MM.1S (cell line): ENCODE results near the gene CBFA2T2.
"Not testable (repeated sequence)": the region's sequence is repeated elsewhere in the genome, so short reads cannot be mapped to it uniquely, and the experiment has no call there.

Experiments
- DNase-seq: peaks from one replicate; pipeline ENCODE4 v3.0.0-alpha.2; 2015
- H2AFZ ChIP-seq: fragments of 300-600 bp; sonication (generic); 2 replicates; pipeline ENCODE4 v1.6.0; 2016; ENCODE audit warnings: antibody characterized with exemption, low read length
- H3F3A ChIP-seq: fragments of 300-600 bp; sonication (generic); 2 replicates; pipeline ENCODE4 v1.6.1; 2016; ENCODE audit warnings: mild to moderate bottlenecking, antibody characterized with exemption, low read length, moderate library complexity, mixed read lengths; ENCODE audit not compliant: insufficient read depth
- H3K27ac ChIP-seq: fragments of 300-600 bp; sonication (generic); 2 replicates; pipeline ENCODE4 v1.5.1; 2016; ENCODE audit warnings: mild to moderate bottlenecking, low read length
- H3K27me3 ChIP-seq: fragments of 300-600 bp; sonication (generic); replicated peaks from 2 replicates; pipeline ENCODE4 v1.6.0; 2016; ENCODE audit warnings: low read length; ENCODE audit not compliant: insufficient read depth
- H3K36me3 ChIP-seq: fragments of 300-600 bp; sonication (generic); replicated peaks from 2 replicates; pipeline ENCODE4 v1.6.1; 2016; ENCODE audit warnings: mild to moderate bottlenecking, low read length, mixed read lengths; ENCODE audit not compliant: insufficient read depth
- H3K4me1 ChIP-seq: fragments of 300-600 bp; sonication (generic); 2 replicates; pipeline ENCODE4 v1.6.1; 2016; ENCODE audit warnings: low read length, mixed read lengths
- H3K4me2 ChIP-seq: fragments of 300-600 bp; sonication (generic); 2 replicates; pipeline ENCODE4 v1.6.0; 2016; ENCODE audit warnings: low read depth, low read length
- H3K4me3 ChIP-seq: fragments of 300-600 bp; sonication (generic); 2 replicates; pipeline ENCODE4 v1.5.1; 2016; ENCODE audit warnings: low read length, mixed read lengths
- H3K79me2 ChIP-seq: fragments of 300-600 bp; sonication (generic); 2 replicates; pipeline ENCODE4 v1.6.1; 2016; ENCODE audit warnings: mixed run types, low read length, mixed read lengths
- H3K9ac ChIP-seq: fragments of 300-600 bp; sonication (generic); 2 replicates; pipeline ENCODE4 v1.6.1; 2016; ENCODE audit warnings: low read length, mixed read lengths
- H3K9me2 ChIP-seq: fragments of 300-600 bp; sonication (generic); replicated peaks from 2 replicates; pipeline ENCODE4 v1.6.1; 2016; ENCODE audit warnings: mild to moderate bottlenecking, low read length, mixed read lengths; ENCODE audit not compliant: insufficient read depth
- H3K9me3 ChIP-seq: fragments of 300-600 bp; sonication (generic); replicated peaks from 2 replicates; pipeline ENCODE4 v1.6.1; 2016; ENCODE audit warnings: mild to moderate bottlenecking, low read length, mixed read lengths; ENCODE audit not compliant: insufficient read depth
- H4K20me1 ChIP-seq: fragments of 300-600 bp; sonication (generic); 2 replicates; pipeline ENCODE4 v1.6.1; 2016; ENCODE audit warnings: mild to moderate bottlenecking, low read length, moderate library complexity, mixed read lengths; ENCODE audit not compliant: insufficient read depth
- EZH2 ChIP-seq: fragments of 300-600 bp; sonication (generic); optimal IDR thresholded peaks from 2 replicates; pipeline ENCODE3; 2017; ENCODE audit warnings: low read depth, mild to moderate bottlenecking, antibody characterized with exemption, low read length, mixed read lengths
- EZH2phosphoT487 ChIP-seq: fragments of 300-600 bp; sonication (generic); IDR thresholded peaks from 2 replicates; pipeline ENCODE4 v1.6.1; 2018; ENCODE audit warnings: antibody characterized with exemption, low read length
- TF ChIP-seq, protein P1 (sequence below): fragments of 300-600 bp; sonication (generic); IDR thresholded peaks from 2 replicates; pipeline ENCODE4 v1.5.1; 2016; ENCODE audit warnings: antibody characterized with exemption, low read length, mixed read lengths

CBFA2T2 gene

DNA sequence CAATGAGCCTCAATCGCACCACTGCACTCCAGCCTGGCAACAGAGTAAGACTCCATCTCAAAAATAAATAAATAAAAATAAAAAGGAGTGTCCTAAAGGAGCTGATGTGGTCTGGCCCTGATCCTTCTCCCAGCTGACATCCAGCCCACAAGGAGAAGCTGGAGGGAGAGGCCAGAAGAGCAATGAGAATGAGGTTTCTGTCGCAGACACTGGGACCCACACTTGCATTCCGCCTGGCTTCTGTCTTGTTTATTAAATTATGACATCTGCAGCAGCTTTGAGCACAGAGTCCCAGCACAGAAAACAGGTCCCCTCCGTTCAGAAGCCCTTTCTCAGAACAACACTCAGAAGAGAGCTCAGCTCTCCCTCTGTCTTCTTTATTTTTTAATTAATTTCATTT, 206.6 kb downstream of the CBFA2T2 start:
- H3K4me2 ChIP-seq = no peak overlapping the region
- no peaks in the 10 kb centered on the region for H3K79me2 ChIP-seq
- H4K20me1 ChIP-seq = no peaks in the 10 kb centered on the region
- H3K9me2 ChIP-seq = no peaks in the 10 kb centered on the region
- no peak overlapping the region for H2AFZ ChIP-seq
- no peaks in the 10 kb centered on the region for H3K9me3 ChIP-seq
- no peak overlapping the region for H3K4me3 ChIP-seq
- H3K27me3 ChIP-seq = no peaks in the 10 kb centered on the region
- no peaks in the 10 kb centered on the region for H3F3A ChIP-seq
- H3K4me1 ChIP-seq = no peaks in the 10 kb centered on the region
- H3K27ac ChIP-seq = no peak overlapping the region
- H3K36me3 ChIP-seq = no peaks in the 10 kb centered on the region
- TF ChIP-seq EZH2phosphoT487 (no peak), EZH2 (no peak)
- TF ChIP-seq, protein P1, sequence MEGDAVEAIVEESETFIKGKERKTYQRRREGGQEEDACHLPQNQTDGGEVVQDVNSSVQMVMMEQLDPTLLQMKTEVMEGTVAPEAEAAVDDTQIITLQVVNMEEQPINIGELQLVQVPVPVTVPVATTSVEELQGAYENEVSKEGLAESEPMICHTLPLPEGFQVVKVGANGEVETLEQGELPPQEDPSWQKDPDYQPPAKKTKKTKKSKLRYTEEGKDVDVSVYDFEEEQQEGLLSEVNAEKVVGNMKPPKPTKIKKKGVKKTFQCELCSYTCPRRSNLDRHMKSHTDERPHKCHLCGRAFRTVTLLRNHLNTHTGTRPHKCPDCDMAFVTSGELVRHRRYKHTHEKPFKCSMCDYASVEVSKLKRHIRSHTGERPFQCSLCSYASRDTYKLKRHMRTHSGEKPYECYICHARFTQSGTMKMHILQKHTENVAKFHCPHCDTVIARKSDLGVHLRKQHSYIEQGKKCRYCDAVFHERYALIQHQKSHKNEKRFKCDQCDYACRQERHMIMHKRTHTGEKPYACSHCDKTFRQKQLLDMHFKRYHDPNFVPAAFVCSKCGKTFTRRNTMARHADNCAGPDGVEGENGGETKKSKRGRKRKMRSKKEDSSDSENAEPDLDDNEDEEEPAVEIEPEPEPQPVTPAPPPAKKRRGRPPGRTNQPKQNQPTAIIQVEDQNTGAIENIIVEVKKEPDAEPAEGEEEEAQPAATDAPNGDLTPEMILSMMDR = no peak
- DNase-seq = no peak
- H3K9ac ChIP-seq = no peak overlapping the region

DNA sequence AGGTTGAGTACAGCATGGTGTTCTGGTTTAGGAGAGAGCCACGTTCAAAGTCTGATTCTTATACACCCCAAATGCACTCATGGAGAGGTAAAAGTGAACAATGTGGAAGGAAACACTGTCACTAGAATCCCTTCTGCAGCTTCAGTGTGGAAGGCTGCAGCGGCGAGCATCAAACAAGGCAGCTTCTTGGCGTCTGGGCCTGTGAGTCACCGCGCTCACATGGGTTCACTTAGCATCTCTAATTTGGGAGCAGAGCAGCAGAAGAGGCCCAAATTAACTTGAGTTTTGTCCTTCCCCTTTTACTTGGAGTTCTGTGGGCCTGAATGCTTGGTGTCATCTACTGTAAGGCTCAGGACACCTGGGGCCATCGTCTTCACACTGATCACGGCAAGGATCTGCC, 207.2 kb downstream of the CBFA2T2 start:
- Histone ChIP-seq H3F3A (no peaks in the 10 kb centered on the region), H3K27ac (no peak overlapping the region), H3K9me3 (no peaks in the 10 kb centered on the region), H3K9ac (no peak overlapping the region), H3K4me2 (no peak overlapping the region), H3K36me3 (no peaks in the 10 kb centered on the region), H3K4me1 (no peaks in the 10 kb centered on the region), H3K4me3 (no peak overlapping the region), H4K20me1 (no peaks in the 10 kb centered on the region), H2AFZ (no peak overlapping the region), H3K79me2 (no peaks in the 10 kb centered on the region), H3K27me3 (no peaks in the 10 kb centered on the region), H3K9me2 (no peaks in the 10 kb centered on the region)
- no peak for DNase-seq
- TF ChIP-seq, protein P1 = no peak
- TF ChIP-seq EZH2phosphoT487 (no peak), EZH2 (no peak)

DNA sequence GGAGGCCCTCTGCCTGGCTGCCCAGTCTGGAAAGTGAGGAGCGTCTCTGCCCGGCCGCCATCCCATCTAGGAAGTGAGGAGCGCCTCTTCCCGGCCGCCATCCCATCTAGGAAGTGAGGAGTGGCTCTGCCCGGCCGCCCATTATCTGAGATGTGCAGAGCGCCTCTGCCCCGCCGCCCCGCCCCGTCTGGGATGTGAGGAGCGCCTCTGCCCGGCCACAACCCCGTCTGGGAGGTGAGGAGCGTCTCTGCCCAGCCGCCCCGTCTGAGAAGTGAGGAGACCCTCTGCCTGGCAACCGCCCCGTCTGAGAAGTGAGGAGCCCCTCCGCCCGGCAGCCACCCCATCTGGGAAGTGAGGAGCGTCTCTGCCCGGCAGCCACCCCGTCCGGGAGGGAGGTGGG, 209.1 kb downstream of the CBFA2T2 start:
- DNase-seq, H2AFZ ChIP-seq, H3K9ac ChIP-seq, H3K27ac ChIP-seq, H3K4me1 ChIP-seq, H3K9me3 ChIP-seq, H3K27me3 ChIP-seq, H3K79me2 ChIP-seq, H3K36me3 ChIP-seq, H3K4me2 ChIP-seq, H4K20me1 ChIP-seq, H3F3A ChIP-seq, H3K9me2 ChIP-seq, H3K4me3 ChIP-seq: not testable (repeated sequence)
